Measurements from ENCODE around the gene MAGIX.

The MAGIX gene

DNA sequence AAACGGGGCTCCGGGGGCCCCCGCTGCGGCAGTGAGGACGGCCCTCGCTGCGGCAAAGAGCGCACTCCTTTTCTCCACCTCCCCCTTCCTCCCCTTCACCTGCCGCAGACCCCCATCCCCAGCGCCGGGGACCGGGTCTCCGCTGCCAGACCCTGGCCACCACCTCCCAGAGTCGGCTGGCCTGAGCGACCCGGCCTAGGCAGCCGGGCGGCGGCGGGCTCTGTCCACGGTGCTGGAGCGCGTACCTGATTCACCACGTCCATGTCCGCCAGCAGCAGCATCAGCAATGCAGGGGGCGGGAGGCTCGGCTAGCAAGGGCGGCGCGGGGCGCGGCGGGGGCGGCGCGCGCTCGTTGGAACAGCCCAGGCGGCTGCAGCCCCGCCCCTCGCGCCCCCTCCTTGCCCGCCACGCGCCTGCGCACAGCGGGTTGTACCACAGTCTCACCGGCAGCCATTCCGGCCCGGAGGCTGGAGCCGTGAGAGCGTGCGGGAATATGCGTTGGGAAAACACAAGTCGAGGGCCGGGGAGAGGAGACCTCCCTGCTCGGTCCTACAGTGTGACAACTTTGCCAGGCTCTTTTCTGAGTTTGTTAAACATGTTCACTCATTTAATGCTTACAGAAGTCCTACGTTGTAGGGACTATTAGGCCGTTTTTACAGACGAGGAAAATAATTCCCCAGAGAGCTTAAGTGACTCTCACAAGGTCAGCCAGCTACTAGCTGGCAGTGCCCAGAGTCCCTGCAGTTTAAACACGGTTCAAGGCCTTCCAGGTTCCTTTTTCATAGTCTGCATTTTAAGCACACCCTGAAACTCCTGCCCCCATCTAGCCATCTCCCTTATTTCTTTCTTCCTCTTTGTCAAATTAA lies 37.6 kb downstream of the MAGIX start, which contains the start of gene SYP:
TSS of gene SYP (minus strand) at position 288 of the 866 bp plus-strand sequence. CDS start at position 281, 7 bp downstream.
- Histone ChIP-seq H3K36me3 (ENCODE audit: control insufficient read depth, insufficient read depth, low read length, severe bottlenecking) (no peaks in the 10 kb centered on the region), H3K9me3 (ENCODE audit: control insufficient read depth, low read length) (no peaks in the 10 kb centered on the region), H3K9ac (ENCODE audit: low read length) (peak within 1 kb of the TSS; percentile 59), H3K4me1 (ENCODE audit: control insufficient read depth, insufficient read depth, low read length) (peaks cover 4% of the 10 kb centered on the region), H3K27me3 (replicated peaks; ENCODE audit: control insufficient read depth, insufficient read depth, low read length) (peaks cover 32% of the 10 kb centered on the region), H3K4me3 (ENCODE audit: low read length) (peak within 1 kb of the TSS; percentile 64)
- DNase-seq (ENCODE audit: low read depth) = peak; percentile 87

DNA sequence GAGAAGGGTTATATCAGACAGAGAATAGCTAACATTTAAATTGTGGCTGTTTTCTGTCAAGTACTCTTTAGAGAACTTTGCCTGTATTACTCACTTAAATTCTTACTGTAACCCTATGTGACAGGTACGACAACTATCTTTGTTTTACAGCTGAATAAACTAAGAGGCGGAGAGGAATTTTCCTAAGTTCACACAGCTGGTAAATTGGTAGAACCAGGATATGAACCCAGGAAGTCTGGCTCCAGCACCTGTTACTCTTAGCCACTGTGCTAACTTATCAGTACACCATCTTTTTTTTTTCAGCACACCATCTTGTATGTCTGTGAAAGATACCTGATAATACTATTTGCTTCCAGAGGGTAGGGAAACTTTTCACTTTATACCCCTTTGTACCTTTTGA lies 39.5 kb downstream of the MAGIX start:
- H3K36me3 ChIP-seq (ENCODE audit: control insufficient read depth, insufficient read depth, low read length, severe bottlenecking) = no peaks in the 10 kb centered on the region
- H3K9ac ChIP-seq (ENCODE audit: low read length) = no peak overlapping the region
- no peak overlapping the region for H3K4me3 ChIP-seq (ENCODE audit: low read length)
- no peaks in the 10 kb centered on the region for H3K9me3 ChIP-seq (ENCODE audit: control insufficient read depth, low read length)
- DNase-seq (ENCODE audit: low read depth) = no peak
- peaks cover 4% of the 10 kb centered on the region for H3K4me1 ChIP-seq (ENCODE audit: control insufficient read depth, insufficient read depth, low read length)
- peaks cover 38% of the 10 kb centered on the region for H3K27me3 ChIP-seq (replicated peaks; ENCODE audit: control insufficient read depth, insufficient read depth, low read length)

DNA sequence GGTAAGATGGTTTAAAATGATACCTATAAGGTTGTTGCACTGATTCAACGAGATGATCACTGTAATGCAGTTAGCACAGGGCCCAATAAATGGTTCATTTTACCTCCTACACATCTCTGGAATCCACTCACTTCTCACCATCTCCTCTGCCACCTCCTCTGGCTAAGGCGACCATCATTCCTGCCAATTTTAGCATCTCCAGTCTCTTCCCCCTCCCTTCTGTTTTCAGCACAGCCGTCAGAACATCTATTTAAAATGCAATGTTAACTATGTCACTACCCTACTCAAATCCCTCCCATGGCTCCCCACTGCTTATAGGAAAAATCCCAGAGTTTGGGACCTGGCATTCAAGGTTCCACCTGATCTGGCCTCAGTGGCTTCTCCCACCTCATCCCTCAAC lies 41.0 kb downstream of the MAGIX start:
- H3K4me1 ChIP-seq (ENCODE audit: control insufficient read depth, insufficient read depth, low read length) = peaks cover 4% of the 10 kb centered on the region
- H3K27me3 ChIP-seq (replicated peaks; ENCODE audit: control insufficient read depth, insufficient read depth, low read length) = peaks cover 28% of the 10 kb centered on the region
- no peaks in the 10 kb centered on the region for H3K9me3 ChIP-seq (ENCODE audit: control insufficient read depth, low read length)
- H3K9ac ChIP-seq (ENCODE audit: low read length) = no peak overlapping the region
- H3K36me3 ChIP-seq (ENCODE audit: control insufficient read depth, insufficient read depth, low read length, severe bottlenecking) = no peaks in the 10 kb centered on the region
- DNase-seq (ENCODE audit: low read depth) = no peak
- H3K4me3 ChIP-seq (ENCODE audit: low read length) = no peak overlapping the region

DNA sequence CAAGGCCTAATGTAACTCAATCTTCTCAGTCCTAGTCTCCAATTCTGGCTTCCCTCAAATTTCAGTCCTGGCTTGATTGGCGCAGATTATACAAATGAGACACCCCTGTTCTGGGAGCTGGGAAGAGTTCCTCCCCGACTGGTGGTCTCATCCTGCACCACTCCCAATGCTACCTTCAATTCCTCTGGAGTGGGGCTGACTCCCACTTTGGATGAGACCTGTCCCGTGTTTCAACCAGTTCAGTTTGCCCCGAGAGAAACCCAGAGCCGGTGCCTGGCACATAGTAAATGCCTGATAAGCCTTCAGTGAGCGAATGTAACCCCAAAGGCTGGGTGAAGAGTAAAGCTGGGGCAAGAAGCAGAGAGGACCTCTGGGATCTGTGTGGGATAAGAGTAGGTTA lies 41.5 kb downstream of the MAGIX start:
- no peak overlapping the region for H3K9ac ChIP-seq (ENCODE audit: low read length)
- H3K9me3 ChIP-seq (ENCODE audit: control insufficient read depth, low read length) = no peaks in the 10 kb centered on the region
- peaks cover 25% of the 10 kb centered on the region for H3K27me3 ChIP-seq (replicated peaks; ENCODE audit: control insufficient read depth, insufficient read depth, low read length)
- peaks cover 4% of the 10 kb centered on the region for H3K4me1 ChIP-seq (ENCODE audit: control insufficient read depth, insufficient read depth, low read length)
- H3K4me3 ChIP-seq (ENCODE audit: low read length) = no peak overlapping the region
- DNase-seq (ENCODE audit: low read depth) = no peak
- no peaks in the 10 kb centered on the region for H3K36me3 ChIP-seq (ENCODE audit: control insufficient read depth, insufficient read depth, low read length, severe bottlenecking)

DNA sequence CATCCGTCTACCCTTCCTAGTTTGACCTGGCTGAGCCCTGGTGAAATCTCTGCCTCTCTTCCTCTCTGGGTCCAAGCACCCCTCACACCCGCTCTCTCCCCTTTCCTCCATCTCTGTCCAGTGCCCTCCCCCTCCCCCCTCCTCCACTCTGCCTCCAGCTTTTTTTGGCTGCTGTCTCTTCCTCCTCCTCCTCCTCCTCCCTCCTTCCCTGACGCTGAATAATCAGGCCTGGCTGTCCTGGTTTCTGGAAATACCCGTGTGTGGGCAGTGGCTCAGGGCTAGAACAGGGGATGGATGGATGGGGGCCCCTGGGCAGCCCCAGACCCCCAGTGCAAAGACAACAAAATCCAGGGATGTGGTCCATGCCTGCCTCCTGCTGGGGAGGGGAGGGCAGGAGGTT lies 42.2 kb downstream of the MAGIX start:
- Histone ChIP-seq H3K9me3 (ENCODE audit: control insufficient read depth, low read length) (no peaks in the 10 kb centered on the region), H3K27me3 (replicated peaks; ENCODE audit: control insufficient read depth, insufficient read depth, low read length) (peaks cover 25% of the 10 kb centered on the region), H3K4me1 (ENCODE audit: control insufficient read depth, insufficient read depth, low read length) (peaks cover 4% of the 10 kb centered on the region), H3K4me3 (ENCODE audit: low read length) (no peak overlapping the region), H3K9ac (ENCODE audit: low read length) (no peak overlapping the region), H3K36me3 (ENCODE audit: control insufficient read depth, insufficient read depth, low read length, severe bottlenecking) (no peaks in the 10 kb centered on the region)
- no peak for DNase-seq (ENCODE audit: low read depth)

DNA sequence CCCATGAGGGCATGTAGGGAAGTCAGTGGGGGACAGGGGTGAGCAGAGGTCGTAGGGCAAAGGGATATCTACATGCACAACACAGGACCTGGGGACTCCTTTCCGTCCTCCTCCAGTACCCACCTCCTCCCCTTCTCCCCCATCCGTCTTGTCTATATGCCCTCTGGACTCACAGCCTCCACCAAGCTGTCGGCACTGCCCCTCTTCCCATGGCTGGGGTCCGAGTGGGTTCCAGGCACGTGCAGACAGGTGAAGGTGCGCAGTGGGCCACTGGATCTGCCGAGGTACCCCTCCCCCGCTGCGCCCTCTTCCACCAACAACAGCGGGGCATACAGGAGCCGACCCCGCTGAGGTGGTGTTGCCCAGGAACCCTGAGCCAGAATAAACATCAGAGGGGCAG lies 42.9 kb downstream of the MAGIX start:
- Histone ChIP-seq H3K36me3 (ENCODE audit: control insufficient read depth, insufficient read depth, low read length, severe bottlenecking) (no peaks in the 10 kb centered on the region), H3K9me3 (ENCODE audit: control insufficient read depth, low read length) (no peaks in the 10 kb centered on the region), H3K4me1 (ENCODE audit: control insufficient read depth, insufficient read depth, low read length) (peaks cover 1% of the 10 kb centered on the region), H3K9ac (ENCODE audit: low read length) (no peak overlapping the region), H3K4me3 (ENCODE audit: low read length) (no peak overlapping the region), H3K27me3 (replicated peaks; ENCODE audit: control insufficient read depth, insufficient read depth, low read length) (peaks cover 25% of the 10 kb centered on the region)
- DNase-seq (ENCODE audit: low read depth) = no peak

DNA sequence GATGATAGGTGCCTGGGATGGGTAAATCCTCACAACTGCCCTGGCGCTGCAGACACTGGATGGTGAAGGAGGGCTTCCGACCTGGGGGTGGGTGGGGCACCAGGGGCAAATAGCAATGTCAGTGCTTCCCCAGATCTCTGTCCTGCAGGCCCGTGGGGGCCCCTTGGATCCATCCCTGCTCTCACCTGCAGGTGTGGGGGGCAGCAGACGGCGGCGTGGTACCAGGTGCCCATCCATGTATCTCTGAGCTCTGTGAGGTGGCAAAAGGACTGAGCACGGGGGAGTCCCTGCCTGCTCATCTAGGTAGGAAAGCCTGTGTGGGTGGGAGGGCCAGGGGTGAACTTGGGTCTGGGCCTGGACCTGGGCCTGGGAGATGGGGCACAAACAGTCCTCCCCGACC lies 44.0 kb downstream of the MAGIX start:
- H3K9me3 ChIP-seq (ENCODE audit: control insufficient read depth, low read length) = no peaks in the 10 kb centered on the region
- DNase-seq (ENCODE audit: low read depth) = no peak
- H3K27me3 ChIP-seq (replicated peaks; ENCODE audit: control insufficient read depth, insufficient read depth, low read length) = peaks cover 28% of the 10 kb centered on the region

DNA sequence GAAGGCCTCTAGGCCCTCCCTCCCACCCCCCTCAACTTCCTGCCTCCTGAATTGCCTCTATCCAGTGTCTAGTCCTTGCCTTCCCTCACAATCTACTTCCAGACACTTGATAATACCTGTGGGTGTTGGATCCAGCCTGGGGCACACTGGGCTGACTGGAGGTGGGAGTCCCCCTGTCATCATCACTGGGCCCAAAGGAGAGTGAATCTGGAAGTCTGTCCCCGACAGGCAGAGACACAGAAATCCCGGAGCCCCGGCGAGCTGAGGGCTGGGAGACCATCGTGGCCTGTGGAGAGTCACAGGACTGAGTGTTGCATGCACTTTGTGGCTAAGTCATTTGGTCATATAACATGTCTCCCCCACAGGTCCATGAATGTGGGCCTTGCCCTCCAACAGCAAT lies 45.8 kb downstream of the MAGIX start:
- Histone ChIP-seq H3K9ac (ENCODE audit: low read length) (no peak overlapping the region), H3K36me3 (ENCODE audit: control insufficient read depth, insufficient read depth, low read length, severe bottlenecking) (no peaks in the 10 kb centered on the region), H3K4me1 (ENCODE audit: control insufficient read depth, insufficient read depth, low read length) (no peaks in the 10 kb centered on the region), H3K27me3 (replicated peaks; ENCODE audit: control insufficient read depth, insufficient read depth, low read length) (peaks cover 39% of the 10 kb centered on the region), H3K9me3 (ENCODE audit: control insufficient read depth, low read length) (no peaks in the 10 kb centered on the region), H3K4me3 (ENCODE audit: low read length) (no peak overlapping the region)
- no peak for DNase-seq (ENCODE audit: low read depth)

More for the DNA sequence above, 44.0 kb downstream of the MAGIX start:
- H3K4me1 ChIP-seq (ENCODE audit: control insufficient read depth, insufficient read depth, low read length) = no peaks in the 10 kb centered on the region
- H3K9ac ChIP-seq (ENCODE audit: low read length) = no peak overlapping the region
- no peak overlapping the region for H3K4me3 ChIP-seq (ENCODE audit: low read length)
- no peaks in the 10 kb centered on the region for H3K36me3 ChIP-seq (ENCODE audit: control insufficient read depth, insufficient read depth, low read length, severe bottlenecking)

DNA sequence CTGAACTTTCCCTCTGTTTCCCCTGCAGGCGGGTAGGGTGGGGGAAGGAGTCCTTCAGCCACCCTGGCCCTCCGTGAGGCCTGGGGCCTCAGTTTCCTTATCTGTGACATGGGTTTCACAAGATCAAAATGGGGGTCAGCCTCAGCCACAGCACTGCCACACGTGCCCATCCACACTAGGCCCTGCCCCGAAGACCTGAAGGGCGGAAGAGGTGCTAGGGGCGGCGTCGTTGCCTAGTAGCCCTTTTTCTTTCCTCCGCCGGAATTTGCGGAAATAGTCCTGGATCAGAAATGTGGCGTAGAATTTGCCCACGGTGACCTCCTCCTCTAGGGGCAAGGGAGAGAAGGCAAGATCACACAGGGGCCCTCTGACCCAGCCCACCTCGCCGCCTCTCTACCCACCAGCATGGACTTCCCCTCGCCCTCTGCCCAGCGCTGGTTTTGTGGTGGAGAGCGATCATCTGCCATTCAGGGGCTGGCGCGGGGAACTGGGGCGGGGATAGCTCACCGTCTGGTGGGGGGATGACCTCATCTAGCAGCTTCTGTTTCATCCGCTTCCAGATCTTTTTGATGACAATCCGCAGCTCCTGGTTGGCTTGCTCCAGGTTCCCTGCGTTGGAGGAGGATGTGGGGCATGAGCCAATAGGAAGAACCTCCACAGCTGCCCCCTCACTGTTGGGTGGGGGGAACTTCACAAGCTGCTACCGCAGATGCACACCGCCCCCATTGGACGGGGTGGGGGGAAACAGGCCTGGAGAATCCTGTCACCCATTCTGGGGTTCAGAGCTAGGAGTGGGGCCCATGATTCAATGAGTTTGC lies 47.1 kb downstream of the MAGIX start:
- no peak for DNase-seq (ENCODE audit: low read depth)
- no peak overlapping the region for H3K4me3 ChIP-seq (ENCODE audit: low read length)

DNA sequence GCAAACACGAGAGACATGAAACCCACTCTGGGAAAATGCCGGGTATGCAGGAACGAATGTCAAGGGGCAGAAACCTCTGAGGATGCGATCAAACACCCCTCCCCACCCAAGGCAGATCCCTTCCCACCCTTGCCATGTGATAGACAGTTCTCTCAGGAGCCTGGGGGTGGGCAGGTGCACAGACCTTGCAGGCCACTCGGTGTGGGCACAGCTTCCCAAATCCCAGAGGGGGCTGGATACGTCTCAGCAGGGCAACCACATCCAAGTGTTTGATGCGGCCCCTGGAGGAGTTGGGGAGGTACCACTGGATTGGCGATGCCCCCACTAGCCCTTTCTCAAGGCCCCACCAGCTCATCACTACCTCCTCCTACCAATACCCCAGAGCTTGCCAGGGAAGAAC lies 47.8 kb downstream of the MAGIX start:
- no peaks in the 10 kb centered on the region for H3K4me1 ChIP-seq (ENCODE audit: control insufficient read depth, insufficient read depth, low read length)
- H3K27me3 ChIP-seq (replicated peaks; ENCODE audit: control insufficient read depth, insufficient read depth, low read length) = peaks cover 31% of the 10 kb centered on the region
- no peaks in the 10 kb centered on the region for H3K9me3 ChIP-seq (ENCODE audit: control insufficient read depth, low read length)
- no peaks in the 10 kb centered on the region for H3K36me3 ChIP-seq (ENCODE audit: control insufficient read depth, insufficient read depth, low read length, severe bottlenecking)
- no peak for DNase-seq (ENCODE audit: low read depth)
- H3K9ac ChIP-seq (ENCODE audit: low read length) = no peak overlapping the region
- no peak overlapping the region for H3K4me3 ChIP-seq (ENCODE audit: low read length)

More for the DNA sequence above, 47.1 kb downstream of the MAGIX start:
- Histone ChIP-seq H3K9ac (ENCODE audit: low read length) (no peak overlapping the region), H3K27me3 (replicated peaks; ENCODE audit: control insufficient read depth, insufficient read depth, low read length) (peaks cover 38% of the 10 kb centered on the region), H3K4me1 (ENCODE audit: control insufficient read depth, insufficient read depth, low read length) (no peaks in the 10 kb centered on the region), H3K9me3 (ENCODE audit: control insufficient read depth, low read length) (no peaks in the 10 kb centered on the region), H3K36me3 (ENCODE audit: control insufficient read depth, insufficient read depth, low read length, severe bottlenecking) (no peaks in the 10 kb centered on the region)

DNA sequence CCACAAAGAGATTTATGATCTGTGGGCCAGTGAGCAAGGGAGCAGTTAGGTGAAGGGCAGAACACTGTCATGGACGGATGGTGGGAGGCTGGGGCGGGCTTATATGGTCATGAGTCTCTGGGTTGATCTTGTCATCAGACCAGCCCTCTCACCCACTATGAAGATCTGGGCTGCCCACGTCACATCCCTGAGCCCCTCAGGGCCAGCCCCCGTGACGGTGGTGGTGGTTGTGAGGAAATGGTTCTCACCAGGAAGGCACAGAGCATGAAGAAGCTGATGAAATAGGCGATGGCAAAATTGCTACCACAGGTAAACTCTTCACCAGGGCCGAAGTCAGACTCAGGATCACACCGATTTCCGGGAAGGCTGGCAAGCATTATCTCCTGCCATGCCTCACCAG lies 48.5 kb downstream of the MAGIX start:
- no peaks in the 10 kb centered on the region for H3K36me3 ChIP-seq (ENCODE audit: control insufficient read depth, insufficient read depth, low read length, severe bottlenecking)
- no peaks in the 10 kb centered on the region for H3K9me3 ChIP-seq (ENCODE audit: control insufficient read depth, low read length)
- no peak overlapping the region for H3K9ac ChIP-seq (ENCODE audit: low read length)
- no peaks in the 10 kb centered on the region for H3K4me1 ChIP-seq (ENCODE audit: control insufficient read depth, insufficient read depth, low read length)
- no peak overlapping the region for H3K4me3 ChIP-seq (ENCODE audit: low read length)
- H3K27me3 ChIP-seq (replicated peaks; ENCODE audit: control insufficient read depth, insufficient read depth, low read length) = peaks cover 33% of the 10 kb centered on the region
- no peak for DNase-seq (ENCODE audit: low read depth)

Data from adipocyte (in vitro differentiated cells).